ENCODE results near the gene DLG2.

GRCh38 chr11:83599066-83599465, 2028.1 kb downstream of the DLG2 start:
- TF ChIP-seq CTCF (IDR thresholded peaks at IDR 0.05) (no peak), POLR2A (IDR thresholded peaks at IDR 0.05) (no peak)

All from uterus (tissue), 2 donors.